ENCODE results near the gene WDR1. TPM values are rescaled to one million over a fixed set of nuclear protein-coding genes. Genes with fewer than 3 reads are reported as not detected.

WDR1 gene
- total RNA-seq, 1 donor from 2014 or later, result 370 TPM

- TF ChIP-seq, protein P1, sequence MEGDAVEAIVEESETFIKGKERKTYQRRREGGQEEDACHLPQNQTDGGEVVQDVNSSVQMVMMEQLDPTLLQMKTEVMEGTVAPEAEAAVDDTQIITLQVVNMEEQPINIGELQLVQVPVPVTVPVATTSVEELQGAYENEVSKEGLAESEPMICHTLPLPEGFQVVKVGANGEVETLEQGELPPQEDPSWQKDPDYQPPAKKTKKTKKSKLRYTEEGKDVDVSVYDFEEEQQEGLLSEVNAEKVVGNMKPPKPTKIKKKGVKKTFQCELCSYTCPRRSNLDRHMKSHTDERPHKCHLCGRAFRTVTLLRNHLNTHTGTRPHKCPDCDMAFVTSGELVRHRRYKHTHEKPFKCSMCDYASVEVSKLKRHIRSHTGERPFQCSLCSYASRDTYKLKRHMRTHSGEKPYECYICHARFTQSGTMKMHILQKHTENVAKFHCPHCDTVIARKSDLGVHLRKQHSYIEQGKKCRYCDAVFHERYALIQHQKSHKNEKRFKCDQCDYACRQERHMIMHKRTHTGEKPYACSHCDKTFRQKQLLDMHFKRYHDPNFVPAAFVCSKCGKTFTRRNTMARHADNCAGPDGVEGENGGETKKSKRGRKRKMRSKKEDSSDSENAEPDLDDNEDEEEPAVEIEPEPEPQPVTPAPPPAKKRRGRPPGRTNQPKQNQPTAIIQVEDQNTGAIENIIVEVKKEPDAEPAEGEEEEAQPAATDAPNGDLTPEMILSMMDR (IDR thresholded peaks at IDR 0.05; ENCODE audit: insufficient read depth, low read length, poor library complexity, severe bottlenecking), result no peak
- Histone ChIP-seq H3K4me3 (ENCODE audit: low read depth, low read length) (no peak overlapping the region), H3K27me3 (ENCODE audit: control insufficient read depth, insufficient read depth, low read length) (no peaks in the 10 kb centered on the region), H3K36me3 (ENCODE audit: control insufficient read depth, insufficient read depth, low read length) (peaks cover 5% of the 10 kb centered on the region)
- no peak for DNase-seq (ENCODE audit: low read depth)
These were observed 38.9 kb downstream of the WDR1 start for GRCh38 chr4:10077483-10078335.

GRCh38 chr4:10077076-10077475, 39.5 kb downstream of the WDR1 start:
- Histone ChIP-seq H3K36me3 (ENCODE audit: control insufficient read depth, insufficient read depth, low read length) (peaks cover 5% of the 10 kb centered on the region), H3K4me3 (ENCODE audit: low read depth, low read length) (no peak overlapping the region), H3K27me3 (ENCODE audit: control insufficient read depth, insufficient read depth, low read length) (no peaks in the 10 kb centered on the region)
- no peak for DNase-seq (ENCODE audit: low read depth)
- TF ChIP-seq, protein P1 (IDR thresholded peaks at IDR 0.05; ENCODE audit: insufficient read depth, low read length, poor library complexity, severe bottlenecking), result no peak

GRCh38 chr4:10075953-10076391, 40.6 kb downstream of the WDR1 start:
- Histone ChIP-seq H3K27me3 (ENCODE audit: control insufficient read depth, insufficient read depth, low read length) (no peaks in the 10 kb centered on the region), H3K36me3 (ENCODE audit: control insufficient read depth, insufficient read depth, low read length) (peaks cover 5% of the 10 kb centered on the region), H3K4me3 (ENCODE audit: low read depth, low read length) (no peak overlapping the region)
- TF ChIP-seq, protein P1 (IDR thresholded peaks at IDR 0.05; ENCODE audit: insufficient read depth, low read length, poor library complexity, severe bottlenecking), result no peak
- no peak for DNase-seq (ENCODE audit: low read depth)

DNA sequence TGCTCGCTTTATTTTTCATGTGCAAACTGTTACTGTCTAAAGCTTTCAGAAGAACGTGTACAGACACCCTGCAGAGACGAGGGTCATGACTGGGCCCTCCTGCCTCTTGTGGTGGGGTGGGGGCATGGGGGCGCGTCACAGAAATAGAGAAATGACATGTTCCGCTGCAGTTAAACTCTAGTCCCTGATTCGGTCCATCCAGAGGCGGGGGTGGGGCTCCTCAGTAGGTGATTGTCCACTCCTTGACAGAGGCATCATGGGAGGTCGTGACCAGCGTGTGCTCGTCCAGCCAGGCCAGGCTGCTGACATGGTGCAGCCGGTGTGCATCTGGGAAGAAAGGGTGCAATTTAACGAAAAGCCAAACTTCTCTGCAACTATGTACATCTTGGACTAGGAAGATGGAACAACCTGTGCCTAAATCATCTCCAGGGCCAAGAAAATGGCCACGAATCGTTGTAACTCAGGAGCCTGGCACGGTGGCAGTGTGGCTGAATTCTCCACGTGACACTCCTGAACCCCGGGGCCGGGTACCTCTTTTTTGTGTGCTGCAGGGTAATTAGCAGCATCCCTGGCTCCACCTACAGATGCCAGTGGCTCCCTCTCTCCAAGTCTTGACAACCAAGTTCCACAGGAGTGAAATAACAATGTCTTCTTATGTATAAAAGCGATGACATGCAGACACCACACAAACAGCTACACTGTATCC, 41.3 kb downstream of the WDR1 start:
- TF ChIP-seq, protein P1 (IDR thresholded peaks at IDR 0.05; ENCODE audit: insufficient read depth, low read length, poor library complexity, severe bottlenecking), result no peak
- H3K36me3 ChIP-seq (ENCODE audit: control insufficient read depth, insufficient read depth, low read length), result peaks cover 5% of the 10 kb centered on the region
- no peak overlapping the region for H3K4me3 ChIP-seq (ENCODE audit: low read depth, low read length)
- no peaks in the 10 kb centered on the region for H3K27me3 ChIP-seq (ENCODE audit: control insufficient read depth, insufficient read depth, low read length)
- DNase-seq (ENCODE audit: low read depth), result no peak

DNA sequence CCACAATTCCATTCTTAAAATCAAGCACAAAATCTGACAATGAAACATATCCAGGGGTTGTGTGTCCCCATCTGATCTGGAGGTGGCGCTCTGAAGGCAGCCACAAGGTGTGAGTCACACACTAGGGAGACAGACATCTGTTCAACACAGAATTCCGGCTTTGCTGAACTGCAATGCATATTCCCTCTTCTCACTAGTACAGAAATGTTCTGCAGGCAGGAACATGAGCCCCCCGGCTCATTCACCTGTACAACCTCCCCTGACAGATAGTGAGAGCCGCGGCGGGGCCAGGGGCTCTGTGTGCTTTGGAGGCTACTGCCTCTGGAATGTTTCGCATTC, 41.9 kb downstream of the WDR1 start:
- Histone ChIP-seq H3K36me3 (ENCODE audit: control insufficient read depth, insufficient read depth, low read length) (peaks cover 5% of the 10 kb centered on the region), H3K4me3 (ENCODE audit: low read depth, low read length) (no peak overlapping the region), H3K27me3 (ENCODE audit: control insufficient read depth, insufficient read depth, low read length) (no peaks in the 10 kb centered on the region)
- no peak for DNase-seq (ENCODE audit: low read depth)
- TF ChIP-seq, protein P1 (IDR thresholded peaks at IDR 0.05; ENCODE audit: insufficient read depth, low read length, poor library complexity, severe bottlenecking), result peak; percentile 65

All from kidney epithelial cell (primary cell).